Forelimb muscle (tissue), 1 donor: ENCODE results near the gene EHD3. TPM values are rescaled to one million over a fixed set of nuclear protein-coding genes. Genes with fewer than 3 reads are reported as not detected.

ENCODE experiments used
- DNase-seq: peaks from one replicate; pipeline ENCODE4 v3.0.0-alpha.2; 2013; ENCODE audit warnings: low read depth
- polyA plus RNA-seq: library from polyadenylated mRNA; unstranded; fragments of 120-200 nt; gene quantifications from one replicate; pipeline ENCODE4 v1.2.1, GENCODE V29; 2013; ENCODE audit not compliant: insufficient read length

The EHD3 gene
- polyA plus RNA-seq, 1 donor: 3.7 TPM

DNA sequence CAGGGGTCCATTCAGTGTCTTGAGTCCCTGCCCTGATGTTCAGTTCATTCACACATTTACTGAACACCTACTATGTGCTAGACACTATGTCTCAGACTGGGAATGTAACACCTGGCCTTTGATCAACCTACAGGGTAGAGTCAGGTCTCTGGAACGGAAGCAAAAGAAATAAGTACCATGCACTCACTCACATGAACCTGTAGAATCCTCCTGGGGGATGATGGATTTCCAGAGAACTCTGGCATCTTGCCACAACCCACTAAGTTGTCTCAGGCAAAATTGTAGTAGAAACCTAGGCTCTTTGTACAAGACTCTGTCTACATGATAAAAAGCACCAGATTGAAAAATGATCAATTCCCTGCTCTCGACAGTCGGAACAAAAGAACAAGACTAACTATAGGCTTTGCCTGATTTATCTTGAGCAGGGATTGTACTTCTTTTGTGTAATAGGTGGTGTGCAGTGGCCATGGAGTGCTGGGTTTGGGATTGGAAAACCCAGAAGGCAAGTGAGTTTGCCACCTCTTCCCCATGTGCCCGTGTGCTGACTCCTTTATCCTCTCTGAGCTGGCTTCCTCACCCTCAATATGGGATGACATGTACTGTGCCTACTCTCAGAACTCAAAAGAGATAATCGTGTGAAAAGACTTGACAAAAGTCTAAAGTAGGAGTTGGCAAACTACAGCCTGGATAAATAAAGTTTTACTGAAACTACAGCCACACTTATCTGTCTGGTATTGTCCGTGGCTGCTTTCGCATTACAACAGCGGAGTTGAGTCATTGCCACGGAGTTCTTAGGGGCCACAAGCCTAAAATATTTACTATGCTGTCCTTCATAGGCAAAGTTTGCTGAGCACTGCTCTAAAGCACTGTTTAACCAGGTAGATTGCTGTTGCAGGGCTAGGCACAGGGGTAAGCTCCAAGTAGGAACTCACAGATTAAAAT lies 21.0 kb upstream of the EHD3 start:
- DNase-seq: no peak

DNA sequence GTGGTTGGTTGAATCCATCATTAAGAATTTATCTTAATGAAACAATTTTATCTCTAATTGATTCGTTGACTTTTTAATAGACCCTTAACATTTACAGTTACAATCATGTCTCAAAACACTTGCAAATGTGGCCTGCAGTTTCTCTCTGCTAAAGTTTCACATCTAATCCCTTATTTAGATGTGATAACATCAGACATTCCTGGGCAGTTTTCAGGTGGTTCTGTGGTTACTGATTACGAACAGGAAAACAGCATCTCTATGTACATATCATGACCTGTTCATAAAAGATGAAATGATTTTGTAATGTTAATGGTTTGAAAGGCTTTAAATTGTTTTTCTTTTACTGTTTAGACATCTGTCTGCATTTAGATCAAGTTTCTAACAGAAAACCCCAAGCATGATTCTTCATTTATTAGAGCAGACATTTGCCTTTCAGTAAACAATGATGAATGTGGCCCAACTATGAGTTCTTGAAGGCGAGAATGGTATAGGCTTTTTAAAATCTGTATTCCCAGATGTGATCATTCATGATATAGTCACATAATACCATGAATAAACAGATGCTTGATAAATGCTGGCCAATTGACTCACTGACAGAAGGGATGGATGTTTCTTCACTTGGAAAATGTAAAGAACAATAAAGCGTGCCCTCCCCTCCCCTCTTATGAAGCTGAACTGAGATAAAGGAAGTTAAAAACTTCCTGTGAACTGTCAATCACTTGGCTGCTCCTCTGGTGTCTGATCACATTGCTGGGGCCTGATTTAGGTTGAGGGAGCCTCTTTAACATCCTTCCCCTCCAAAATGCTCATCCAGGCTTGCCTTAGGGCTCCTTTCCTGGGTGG lies 20.1 kb upstream of the EHD3 start:
- DNase-seq: no peak

- DNase-seq: no peak
Observed at GRCh38 chr2:31214444-31214915, 19.5 kb upstream of the EHD3 start.

- no peak for DNase-seq
Observed at GRCh38 chr2:31216734-31217133, 17.2 kb upstream of the EHD3 start.

- no peak for DNase-seq
Observed at GRCh38 chr2:31217465-31218200, 16.3 kb upstream of the EHD3 start, which contains the start of gene CAPN14. Gene CAPN14 (minus strand): TSS chr2:31217515. CDS start chr2:31205447, 12,068 bp downstream.

- DNase-seq: no peak
Observed at GRCh38 chr2:31219131-31219969, 14.6 kb upstream of the EHD3 start.

DNA sequence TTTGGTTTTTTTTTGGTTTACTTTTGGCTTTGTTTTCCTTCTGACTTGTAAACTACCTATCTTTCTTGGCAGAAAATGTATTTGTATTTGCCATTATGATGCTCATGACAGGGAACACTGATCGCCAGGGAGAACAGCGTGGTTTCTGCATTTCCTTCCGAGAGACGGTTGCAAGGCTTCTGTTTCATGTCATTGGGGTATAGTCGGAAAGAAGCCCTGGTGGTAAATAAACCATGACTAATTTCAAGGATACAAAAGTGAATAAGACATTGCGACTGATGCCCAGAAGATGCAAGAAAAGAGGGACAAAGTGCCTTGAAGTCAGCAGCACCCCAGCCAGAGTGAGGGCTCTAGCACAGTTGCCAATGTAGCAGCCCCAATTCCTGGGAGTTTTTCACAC lies 12.4 kb upstream of the EHD3 start:
- no peak for DNase-seq

DNA sequence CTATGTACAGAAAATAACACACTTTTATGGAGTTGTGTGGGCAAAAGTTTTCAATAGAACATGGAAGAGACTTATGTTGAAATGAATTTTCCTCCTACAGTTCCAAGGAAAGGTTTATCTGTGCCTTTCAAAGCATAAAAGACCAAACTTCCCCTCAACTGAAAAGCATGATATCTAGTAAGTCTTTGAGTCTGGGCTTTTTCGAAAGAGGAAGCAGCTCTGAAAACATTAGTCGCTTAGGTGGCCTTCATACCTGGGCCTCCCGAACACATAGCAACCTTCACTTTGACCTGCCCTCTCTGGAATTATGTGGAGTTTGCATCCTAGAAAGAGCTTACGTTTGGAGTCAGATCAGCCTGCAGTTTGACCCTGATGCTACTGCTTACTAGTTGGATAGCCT lies 11.9 kb upstream of the EHD3 start:
- DNase-seq: no peak

- no peak for DNase-seq
Observed at GRCh38 chr2:31223026-31223425, 10.9 kb upstream of the EHD3 start.

DNA sequence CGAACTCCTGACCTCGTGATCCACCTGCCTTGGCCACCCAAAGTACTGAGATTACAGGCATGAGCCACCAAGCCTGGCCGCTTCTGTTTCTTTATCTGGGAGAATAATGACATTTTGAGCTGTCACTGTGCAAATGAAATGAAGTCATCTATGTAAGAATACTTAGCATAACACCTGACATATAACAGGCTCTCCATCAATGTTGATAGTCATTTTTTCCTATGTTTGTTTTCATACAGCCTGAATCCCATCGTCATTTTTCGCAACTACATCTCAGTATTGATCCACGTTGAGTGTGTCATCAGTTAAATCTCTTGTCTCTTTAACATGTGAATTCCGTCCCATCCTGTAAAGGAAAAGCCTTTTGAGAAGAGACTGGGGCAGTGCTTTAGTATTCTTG lies 10.2 kb upstream of the EHD3 start:
- DNase-seq: no peak

GRCh38 chr2:31226266-31226665 lies 7.7 kb upstream of the EHD3 start:
- DNase-seq: no peak

GRCh38 chr2:31227110-31227509 lies 6.8 kb upstream of the EHD3 start:
- no peak for DNase-seq

DNA sequence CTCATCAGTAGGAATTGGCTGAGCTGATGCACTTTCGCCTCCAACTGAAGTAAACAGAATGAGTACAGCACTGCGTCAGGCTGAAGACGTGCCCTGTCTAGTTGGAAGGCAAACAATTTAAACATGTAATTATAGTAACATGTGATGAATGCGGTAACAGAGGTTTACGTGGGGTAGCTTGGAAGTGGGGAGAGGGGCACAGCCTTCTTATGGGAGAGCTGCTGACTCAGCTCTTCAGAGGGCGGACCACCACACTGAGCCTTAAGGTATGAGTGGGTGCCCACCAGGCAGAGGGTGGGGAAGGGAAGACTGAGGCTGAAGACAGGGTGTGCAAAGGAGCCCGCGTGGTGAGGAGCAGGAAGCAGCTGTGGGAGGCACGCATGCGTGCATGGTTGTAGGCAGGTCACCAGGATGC lies 6.2 kb upstream of the EHD3 start:
- no peak for DNase-seq

- no peak for DNase-seq
Observed at GRCh38 chr2:31228717-31229116, 5.2 kb upstream of the EHD3 start.

- DNase-seq: no peak
Observed at GRCh38 chr2:31230751-31231150, 3.2 kb upstream of the EHD3 start.

DNA sequence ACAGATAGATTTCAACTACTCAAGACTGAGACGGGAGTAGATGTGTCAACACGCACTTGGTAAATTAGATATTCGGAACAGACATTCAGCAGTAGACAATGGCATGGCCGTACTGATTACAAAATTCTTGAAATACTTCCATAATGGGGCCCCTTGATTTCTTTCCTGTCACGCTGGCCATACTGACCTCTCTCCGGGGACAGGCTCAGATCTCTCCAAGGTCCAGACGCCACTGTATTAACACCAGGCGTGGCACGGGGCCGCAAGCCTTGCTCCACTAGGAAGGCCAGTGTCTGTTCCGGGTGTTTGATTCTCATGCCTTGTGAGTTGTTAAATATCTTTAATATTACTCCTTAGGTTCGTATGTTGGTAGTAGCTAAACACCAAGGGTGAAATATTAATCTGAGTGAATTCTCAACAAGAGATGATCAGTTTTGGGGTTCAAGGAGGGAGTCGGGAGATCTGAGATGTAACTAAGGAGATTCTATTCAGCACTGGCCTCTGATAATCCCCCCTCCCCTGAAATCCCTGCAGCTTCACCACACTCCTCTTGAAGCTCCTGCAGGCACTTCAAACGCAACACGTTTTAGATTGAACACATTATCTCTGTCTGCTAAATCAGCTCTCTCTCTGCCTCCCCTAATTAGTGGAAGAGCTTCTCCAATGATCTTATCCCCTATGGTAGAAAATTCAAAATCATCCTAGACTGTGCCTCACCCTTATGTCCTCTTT lies 2.2 kb upstream of the EHD3 start:
- no peak for DNase-seq

GRCh38 chr2:31232586-31232985 lies 1.4 kb upstream of the EHD3 start:
- no peak for DNase-seq

GRCh38 chr2:31233231-31233630 lies 721 bp upstream of the EHD3 start:
- no peak for DNase-seq

GRCh38 chr2:31234683-31235503 lies 941 bp downstream of the EHD3 start:
- DNase-seq: no peak
